Measurements from ENCODE around the gene GNAQ. TPM values are rescaled to one million over a fixed set of nuclear protein-coding genes. Genes with fewer than 3 reads are reported as not detected.

Gene GNAQ
- total and polyA plus RNA-seq, 2 of the 13 experiments (the other 11 are each of a cell fraction or from before 2014, with no cell fraction given) = 16.5 to 17.7 TPM

GRCh38 chr9:77985996-77986395 is 45.6 kb downstream of the GNAQ start (continued):
- TF ChIP-seq ARID3A (IDR thresholded peaks at IDR 0.05; ENCODE audit: low read depth, low read length) (peak; percentile 58; the same call in 1 of the 2 replicates), ZNF276 (CRISPR knock-in tag; IDR thresholded peaks at IDR 0.05; ENCODE audit: low read depth) (no peak), PITX1 (CRISPR knock-in tag; IDR thresholded peaks at IDR 0.05) (no peak), FOXK1 (CRISPR knock-in tag; IDR thresholded peaks at IDR 0.05; ENCODE audit: borderline replicate concordance, low read depth) (peak; percentile 23; the same call in 1 of the 2 replicates), ZNF740 (CRISPR knock-in tag; IDR thresholded peaks at IDR 0.05) (no peak), RFXANK (CRISPR knock-in tag; IDR thresholded peaks at IDR 0.05) (no peak), SMARCE1 (IDR thresholded peaks at IDR 0.05; ENCODE audit: borderline replicate concordance) (no peak), PHF8 (CRISPR knock-in tag; IDR thresholded peaks at IDR 0.05) (no peak), IRF1 (CRISPR knock-in tag; IDR thresholded peaks at IDR 0.05; ENCODE audit: low read depth) (no peak), HNRNPK (IDR thresholded peaks at IDR 0.05; ENCODE audit: low read depth, low read length, poor library complexity, severe bottlenecking) (no peak), HNF4G (IDR thresholded peaks at IDR 0.05; ENCODE audit: borderline replicate concordance, low read depth, low read length) (no peak), HNF4G (CRISPR knock-in tag; IDR thresholded peaks at IDR 0.05; ENCODE audit: borderline replicate concordance, low read depth) (no peak), NPAS2 (CRISPR knock-in tag; IDR thresholded peaks at IDR 0.05; ENCODE audit: borderline replicate concordance) (no peak), USF2 (IDR thresholded peaks at IDR 0.05; ENCODE audit: low read depth, low read length) (no peak), USF2 (CRISPR knock-in tag; IDR thresholded peaks at IDR 0.05; ENCODE audit: borderline replicate concordance) (no peak), NCOA1 (CRISPR knock-in tag; IDR thresholded peaks at IDR 0.05) (no peak), PRPF4 (IDR thresholded peaks at IDR 0.05; ENCODE audit: low read depth, low read length, poor library complexity, severe bottlenecking) (no peak), FOXO1 (CRISPR knock-in tag; IDR thresholded peaks at IDR 0.05) (0 out of 2 replicates have a peak, but pooled peaks have one; percentile 17), ZNF3 (CRISPR knock-in tag; IDR thresholded peaks at IDR 0.05) (no peak), NCOA2 (CRISPR knock-in tag; IDR thresholded peaks at IDR 0.05) (no peak), ZBTB20 (CRISPR knock-in tag; IDR thresholded peaks at IDR 0.05; ENCODE audit: borderline replicate concordance, low read depth) (no peak), TBX3 (IDR thresholded peaks at IDR 0.05; ENCODE audit: borderline replicate concordance) (peak; percentile 31; the same call in 1 of the 2 replicates), ZKSCAN8 (CRISPR knock-in tag; IDR thresholded peaks at IDR 0.05; ENCODE audit: borderline replicate concordance) (0 out of 2 replicates have a peak, but pooled peaks have one; percentile 46), AHR (CRISPR knock-in tag; IDR thresholded peaks at IDR 0.05) (no peak), CBFB (CRISPR knock-in tag; IDR thresholded peaks at IDR 0.05) (no peak), FOXP1 (IDR thresholded peaks at IDR 0.05) (peak; percentile 58; the same call in 1 of the 2 replicates), FOXP1 (CRISPR knock-in tag; IDR thresholded peaks at IDR 0.05) (peak; percentile 59)

Data from HepG2 (cell line).